ENCODE results near the gene ST8SIA6. TPM values are rescaled to one million over a fixed set of nuclear protein-coding genes. Genes with fewer than 3 reads are reported as not detected.

Gene ST8SIA6
- total RNA-seq, 1 donor from 2014 or later: not detected

GRCh38 chr10:17432723-17433122, 21.7 kb downstream of the ST8SIA6 start:
- Mint-ChIP-seq H3K36me3 (ENCODE audit: unreplicated experiment) (no peaks in the 10 kb centered on the region), H3K27me3 (ENCODE audit: unreplicated experiment) (no peaks in the 10 kb centered on the region), H3K9me3 (ENCODE audit: unreplicated experiment) (peaks cover 1% of the 10 kb centered on the region), H3K27ac (ENCODE audit: unreplicated experiment) (no peak overlapping the region), H3K4me3 (ENCODE audit: unreplicated experiment) (no peak overlapping the region), H3K4me1 (ENCODE audit: low read depth, unreplicated experiment) (peaks cover 13% of the 10 kb centered on the region)
- TF ChIP-seq CTCF (IDR thresholded peaks at IDR 0.05; ENCODE audit: partially characterized antibody, unreplicated experiment): no peak
- no peak for DNase-seq

GRCh38 chr10:17431871-17432311, 22.5 kb downstream of the ST8SIA6 start:
- H3K27ac Mint-ChIP-seq (ENCODE audit: unreplicated experiment): no peak overlapping the region
- H3K36me3 Mint-ChIP-seq (ENCODE audit: unreplicated experiment): no peaks in the 10 kb centered on the region
- H3K27me3 Mint-ChIP-seq (ENCODE audit: unreplicated experiment): no peaks in the 10 kb centered on the region
- H3K9me3 Mint-ChIP-seq (ENCODE audit: unreplicated experiment): peaks cover 1% of the 10 kb centered on the region
- no peak overlapping the region for H3K4me3 Mint-ChIP-seq (ENCODE audit: unreplicated experiment)
- DNase-seq: no peak
- TF ChIP-seq CTCF (IDR thresholded peaks at IDR 0.05; ENCODE audit: partially characterized antibody, unreplicated experiment): no peak
- peaks cover 13% of the 10 kb centered on the region for H3K4me1 Mint-ChIP-seq (ENCODE audit: low read depth, unreplicated experiment)

- Mint-ChIP-seq H3K4me3 (ENCODE audit: unreplicated experiment) (no peak overlapping the region), H3K36me3 (ENCODE audit: unreplicated experiment) (no peaks in the 10 kb centered on the region), H3K9me3 (ENCODE audit: unreplicated experiment) (peaks cover under 1% of the 10 kb centered on the region), H3K27ac (ENCODE audit: unreplicated experiment) (no peak overlapping the region), H3K4me1 (ENCODE audit: low read depth, unreplicated experiment) (peaks cover 13% of the 10 kb centered on the region), H3K27me3 (ENCODE audit: unreplicated experiment) (no peaks in the 10 kb centered on the region)
- peak; percentile 77 for TF ChIP-seq CTCF (IDR thresholded peaks at IDR 0.05; ENCODE audit: partially characterized antibody, unreplicated experiment)
- DNase-seq: peak; percentile 80
Observed at GRCh38 chr10:17430647-17431355, 23.6 kb downstream of the ST8SIA6 start.

GRCh38 chr10:17429490-17429889, 24.9 kb downstream of the ST8SIA6 start:
- H3K4me3 Mint-ChIP-seq (ENCODE audit: unreplicated experiment): no peak overlapping the region
- H3K27me3 Mint-ChIP-seq (ENCODE audit: unreplicated experiment): no peaks in the 10 kb centered on the region
- no peak overlapping the region for H3K27ac Mint-ChIP-seq (ENCODE audit: unreplicated experiment)
- no peak for DNase-seq
- H3K9me3 Mint-ChIP-seq (ENCODE audit: unreplicated experiment): peaks cover 2% of the 10 kb centered on the region
- H3K36me3 Mint-ChIP-seq (ENCODE audit: unreplicated experiment): no peaks in the 10 kb centered on the region
- H3K4me1 Mint-ChIP-seq (ENCODE audit: low read depth, unreplicated experiment): peaks cover 8% of the 10 kb centered on the region
- no peak for TF ChIP-seq CTCF (IDR thresholded peaks at IDR 0.05; ENCODE audit: partially characterized antibody, unreplicated experiment)

GRCh38 chr10:17428351-17429097, 25.9 kb downstream of the ST8SIA6 start:
- H3K4me3 Mint-ChIP-seq (ENCODE audit: unreplicated experiment): no peak overlapping the region
- H3K27ac Mint-ChIP-seq (ENCODE audit: unreplicated experiment): no peak overlapping the region
- no peak for TF ChIP-seq CTCF (IDR thresholded peaks at IDR 0.05; ENCODE audit: partially characterized antibody, unreplicated experiment)
- peaks cover 8% of the 10 kb centered on the region for H3K4me1 Mint-ChIP-seq (ENCODE audit: low read depth, unreplicated experiment)
- no peaks in the 10 kb centered on the region for H3K27me3 Mint-ChIP-seq (ENCODE audit: unreplicated experiment)
- no peaks in the 10 kb centered on the region for H3K36me3 Mint-ChIP-seq (ENCODE audit: unreplicated experiment)
- H3K9me3 Mint-ChIP-seq (ENCODE audit: unreplicated experiment): peaks cover 2% of the 10 kb centered on the region
- DNase-seq: no peak

Data from glutamatergic neuron (in vitro differentiated cells).